ENCODE data around the gene HDAC4. TPM values are rescaled to one million over a fixed set of nuclear protein-coding genes. Genes with fewer than 3 reads are reported as not detected.

HDAC4 gene
- total RNA-seq, 5 donors from 2014 or later (not counting 1 experiment from before 2014, with no cell fraction given) = 44.8 to 80.2 (median 60.9) TPM

GRCh38 chr2:239252393-239252792 lies 148.4 kb downstream of the HDAC4 start:
- ChIA-PET POLR2A (interaction anchor here in 1 of 2 donors (0.9 kb wide), 1 partner anchor 149 kb away, joined by 3 read pairs; the partner anchor contains the start of gene HDAC4), CTCF (interaction anchor here (0.8 to 1.0 kb wide), 2 partner anchors 11 to 16 kb away, joined by 3 read pairs; no protein-coding TSS in a partner anchor)
- ATAC-seq (replicated peaks in 1 of 4) = no peak
- Mint-ChIP-seq H3K4me1 (peaks cover 72 to 80% (median 78%) of the 10 kb centered on the region in 3 donors), H3K36me3 (peaks cover 23% of the 10 kb centered on the region), H3K27me3 (no peaks in the 10 kb centered on the region), H3K4me3 (peak overlapping the region in 2 of 3 donors; percentile 60 to 85), H3K9me3 (peaks cover under 1 to 3% (median 1%) of the 10 kb centered on the region in 3 donors), H3K27ac (peak overlapping the region in 1 of 2 donors; percentile 78)
- no peak for DNase-seq
- Histone ChIP-seq H3K27me3 (replicated peaks in 1 of 2; ENCODE audit: control insufficient read depth in 2 of 2, extremely low read depth in 1 of 2, insufficient read depth in 2 of 2, low read length in 1 of 2) (no peaks in the 10 kb centered on the region), H3K9me3 (no peaks in the 10 kb centered on the region), H3K27ac (ENCODE audit: low read length) (no peak overlapping the region), H3K4me1 (ENCODE audit: control insufficient read depth in 1 of 2, extremely low read depth in 1 of 2, insufficient read depth in 2 of 2, low read length in 2 of 2) (peaks cover 33 to 50% of the 10 kb centered on the region in 2 experiments), H3K4me3 (ENCODE audit: control insufficient read depth in 1 of 2, extremely low read depth in 1 of 2, low read length in 1 of 2) (no peak overlapping the region), H3K36me3 (ENCODE audit: control insufficient read depth in 2 of 2, extremely low read depth in 1 of 2, insufficient read depth in 1 of 2, low read length in 1 of 2) (peaks cover 0 to 13% of the 10 kb centered on the region in 2 donors)
- WGBS (ENCODE audit: insufficient coverage) = 70% methylated on average over 2 of the region's 8 CpGs

- peaks cover 19% of the 10 kb centered on the region for H3K36me3 Mint-ChIP-seq
- H3K4me1 Mint-ChIP-seq = peaks cover 71 to 80% (median 78%) of the 10 kb centered on the region in 3 donors
- H3K27ac Mint-ChIP-seq = no peak overlapping the region
- POLR2A ChIA-PET = no interaction called here
- no peaks in the 10 kb centered on the region for H3K9me3 Mint-ChIP-seq
- peak overlapping the region in 1 of 3 donors; percentile 85 for H3K4me3 Mint-ChIP-seq
- Histone ChIP-seq H3K36me3 (ENCODE audit: control insufficient read depth in 2 of 2, extremely low read depth in 1 of 2, insufficient read depth in 1 of 2, low read length in 1 of 2) (peaks cover 0 to 13% of the 10 kb centered on the region in 2 donors), H3K4me3 (ENCODE audit: control insufficient read depth in 1 of 2, extremely low read depth in 1 of 2, low read length in 1 of 2) (no peak overlapping the region), H3K4me1 (ENCODE audit: control insufficient read depth in 1 of 2, extremely low read depth in 1 of 2, insufficient read depth in 2 of 2, low read length in 2 of 2) (peaks cover 34 to 53% of the 10 kb centered on the region in 2 experiments), H3K27me3 (replicated peaks in 1 of 2; ENCODE audit: control insufficient read depth in 2 of 2, extremely low read depth in 1 of 2, insufficient read depth in 2 of 2, low read length in 1 of 2) (no peaks in the 10 kb centered on the region), H3K27ac (ENCODE audit: low read length) (no peak overlapping the region), H3K9me3 (no peaks in the 10 kb centered on the region)
- no peak for ATAC-seq (replicated peaks in 1 of 4)
- no peaks in the 10 kb centered on the region for H3K27me3 Mint-ChIP-seq
- CTCF ChIA-PET = interaction anchor here in 1 of 2 donors (0.8 kb wide), 1 partner anchor 17 kb away, joined by 3 read pairs; no protein-coding TSS in a partner anchor
- WGBS (ENCODE audit: insufficient coverage) = 86% methylated on average over 9 of the region's 9 CpGs
- DNase-seq = peak in 1 of 35 experiments; percentile 9
Measured at GRCh38 chr2:239251971-239252370, 148.8 kb downstream of the HDAC4 start.

- Mint-ChIP-seq H3K27ac (no peak overlapping the region), H3K4me1 (peaks cover 62 to 75% (median 73%) of the 10 kb centered on the region in 3 donors), H3K9me3 (no peaks in the 10 kb centered on the region), H3K4me3 (no peak overlapping the region), H3K36me3 (peaks cover 19% of the 10 kb centered on the region), H3K27me3 (no peaks in the 10 kb centered on the region)
- POLR2A ChIA-PET = interaction anchor here in 1 of 2 donors (0.6 kb wide), 1 partner anchor 9 kb away, joined by 4 read pairs; no protein-coding TSS in a partner anchor
- no peaks in the 10 kb centered on the region for H3K27me3 ChIP-seq (replicated peaks in 1 of 2; ENCODE audit: control insufficient read depth in 2 of 2, extremely low read depth in 1 of 2, insufficient read depth in 2 of 2, low read length in 1 of 2)
- ATAC-seq (replicated peaks in 1 of 4) (no peak), DNase-seq (peak in 2 of 35 experiments; percentile 7 to 23)
- peaks cover 0 to 19% of the 10 kb centered on the region in 2 donors for H3K36me3 ChIP-seq (ENCODE audit: control insufficient read depth in 2 of 2, extremely low read depth in 1 of 2, insufficient read depth in 1 of 2, low read length in 1 of 2)
- H3K9me3 ChIP-seq = no peaks in the 10 kb centered on the region
- H3K27ac ChIP-seq (ENCODE audit: low read length) = no peak overlapping the region
- CTCF ChIA-PET = no interaction called here
- H3K4me1 ChIP-seq (ENCODE audit: control insufficient read depth in 1 of 2, extremely low read depth in 1 of 2, insufficient read depth in 2 of 2, low read length in 2 of 2) = peaks cover 38 to 50% of the 10 kb centered on the region in 2 experiments
- 92% methylated on average over 29 of the region's 30 CpGs for WGBS (ENCODE audit: insufficient coverage)
- no peak overlapping the region for H3K4me3 ChIP-seq (ENCODE audit: control insufficient read depth in 1 of 2, extremely low read depth in 1 of 2, low read length in 1 of 2)
Measured at GRCh38 chr2:239250216-239251081, 150.4 kb downstream of the HDAC4 start.

GRCh38 chr2:239249776-239250175 lies 151.0 kb downstream of the HDAC4 start:
- H3K27ac ChIP-seq (ENCODE audit: low read length) = no peak overlapping the region
- ChIA-PET POLR2A (interaction anchor here in 1 of 2 donors (0.6 to 0.7 kb wide), 2 partner anchors 10 to 643 kb away, joined by 3 to 4 read pairs; no protein-coding TSS in a partner anchor), CTCF (interaction anchor here in 1 of 2 donors (0.6 kb wide), 1 partner anchor 17 kb away, joined by 3 read pairs; no protein-coding TSS in a partner anchor)
- ATAC-seq (replicated peaks in 1 of 4) (no peak), DNase-seq (no peak)
- no peaks in the 10 kb centered on the region for H3K9me3 ChIP-seq
- H3K4me1 ChIP-seq (ENCODE audit: control insufficient read depth in 1 of 2, extremely low read depth in 1 of 2, insufficient read depth in 2 of 2, low read length in 2 of 2) = peaks cover 36 to 43% of the 10 kb centered on the region in 2 experiments
- H3K27me3 Mint-ChIP-seq = no peaks in the 10 kb centered on the region
- H3K4me3 ChIP-seq (ENCODE audit: control insufficient read depth in 1 of 2, extremely low read depth in 1 of 2, low read length in 1 of 2) = no peak overlapping the region
- H3K27me3 ChIP-seq (replicated peaks in 1 of 2; ENCODE audit: control insufficient read depth in 2 of 2, extremely low read depth in 1 of 2, insufficient read depth in 2 of 2, low read length in 1 of 2) = no peaks in the 10 kb centered on the region
- H3K36me3 Mint-ChIP-seq = peaks cover 19% of the 10 kb centered on the region
- H3K27ac Mint-ChIP-seq = no peak overlapping the region
- no peak overlapping the region for H3K4me3 Mint-ChIP-seq
- H3K9me3 Mint-ChIP-seq = no peaks in the 10 kb centered on the region
- WGBS (ENCODE audit: insufficient coverage) = 94% methylated on average over 17 of the region's 17 CpGs
- peaks cover 0 to 19% of the 10 kb centered on the region in 2 donors for H3K36me3 ChIP-seq (ENCODE audit: control insufficient read depth in 2 of 2, extremely low read depth in 1 of 2, insufficient read depth in 1 of 2, low read length in 1 of 2)
- peaks cover 60 to 75% (median 72%) of the 10 kb centered on the region in 3 donors for H3K4me1 Mint-ChIP-seq

GRCh38 chr2:239249048-239249447 lies 151.8 kb downstream of the HDAC4 start:
- ATAC-seq (replicated peaks in 1 of 4) = no peak
- Histone ChIP-seq H3K4me1 (ENCODE audit: control insufficient read depth in 1 of 2, extremely low read depth in 1 of 2, insufficient read depth in 2 of 2, low read length in 2 of 2) (peaks cover 36% of the 10 kb centered on the region in 2 experiments), H3K4me3 (ENCODE audit: control insufficient read depth in 1 of 2, extremely low read depth in 1 of 2, low read length in 1 of 2) (no peak overlapping the region), H3K36me3 (ENCODE audit: control insufficient read depth in 2 of 2, extremely low read depth in 1 of 2, insufficient read depth in 1 of 2, low read length in 1 of 2) (peaks cover 0 to 19% of the 10 kb centered on the region in 2 donors), H3K27me3 (replicated peaks in 1 of 2; ENCODE audit: control insufficient read depth in 2 of 2, extremely low read depth in 1 of 2, insufficient read depth in 2 of 2, low read length in 1 of 2) (no peaks in the 10 kb centered on the region), H3K9me3 (no peaks in the 10 kb centered on the region), H3K27ac (ENCODE audit: low read length) (no peak overlapping the region)
- WGBS (ENCODE audit: insufficient coverage) = 96% methylated on average over 10 of the region's 17 CpGs
- H3K27me3 Mint-ChIP-seq = no peaks in the 10 kb centered on the region
- POLR2A ChIA-PET = no interaction called here
- DNase-seq = peak in 2 of 35 experiments; percentile 9 to 12
- H3K4me3 Mint-ChIP-seq = no peak overlapping the region
- H3K27ac Mint-ChIP-seq = no peak overlapping the region
- peaks cover 19% of the 10 kb centered on the region for H3K36me3 Mint-ChIP-seq
- CTCF ChIA-PET = interaction anchor here in 1 of 2 donors (0.6 kb wide), 1 partner anchor 18 kb away, joined by 3 read pairs; no protein-coding TSS in a partner anchor
- H3K4me1 Mint-ChIP-seq = peaks cover 54 to 71% (median 69%) of the 10 kb centered on the region in 3 donors
- H3K9me3 Mint-ChIP-seq = no peaks in the 10 kb centered on the region

Data from T-cell (primary cell).